HG03378 (cell line): Measurements from ENCODE around the gene TOMM22.
"Not testable (repeated sequence)": the region's sequence is repeated elsewhere in the genome, so short reads cannot be mapped to it uniquely, and the experiment has no call there.

ENCODE experiments used
- ATAC-seq: cut with Tn5 transposase; IDR thresholded peaks from one replicate; pipeline ENCODE4 v1.9.1; 2021; ENCODE audit warnings: mild to moderate bottlenecking, moderate library complexity; ENCODE audit not compliant: unreplicated experiment

The TOMM22 gene

GRCh38 chr22:38681582-38682335 is at the start of gene TOMM22:
TSS of gene TOMM22 (plus strand) at chr22:38681957. CDS start at chr22:38681979, 22 bp downstream.
- ATAC-seq, result peak; percentile 68

- ATAC-seq, result no peak
Observed at GRCh38 chr22:38632528-38632927, 49.2 kb upstream of the TOMM22 start.

GRCh38 chr22:38638216-38638615 is 43.5 kb upstream of the TOMM22 start:
- ATAC-seq, result no peak

GRCh38 chr22:38638728-38639127 is 43.0 kb upstream of the TOMM22 start:
- no peak for ATAC-seq

GRCh38 chr22:38641476-38642040 is 40.2 kb upstream of the TOMM22 start:
- no peak for ATAC-seq

- ATAC-seq, result not testable (repeated sequence)
Observed at GRCh38 chr22:38644245-38644644, 37.5 kb upstream of the TOMM22 start.

- no peak for ATAC-seq
Observed at GRCh38 chr22:38645430-38645829, 36.3 kb upstream of the TOMM22 start.

- no peak for ATAC-seq
Observed at GRCh38 chr22:38649841-38650522, 31.8 kb upstream of the TOMM22 start.

GRCh38 chr22:38652859-38653258 is 28.9 kb upstream of the TOMM22 start:
- no peak for ATAC-seq

GRCh38 chr22:38653741-38654140 is 28.0 kb upstream of the TOMM22 start:
- ATAC-seq, result no peak

GRCh38 chr22:38655519-38656255 is 26.1 kb upstream of the TOMM22 start:
- no peak for ATAC-seq

- ATAC-seq, result peak; percentile 54
Observed at GRCh38 chr22:38656256-38657044, 25.3 kb upstream of the TOMM22 start, which contains the start of the genes CBY1 and FAM227A. TSS of gene CBY1 (plus strand) at chr22:38656638. CDS start at chr22:38668055, 11,417 bp downstream. TSS of gene FAM227A (minus strand) at chr22:38656392. CDS start at chr22:38650168, 6,224 bp downstream.

- ATAC-seq, result peak; percentile 25
Observed at GRCh38 chr22:38657045-38657909, 24.5 kb upstream of the TOMM22 start.

GRCh38 chr22:38674888-38675287 is 6.9 kb upstream of the TOMM22 start:
- ATAC-seq, result no peak

GRCh38 chr22:38675833-38676232 is 5.9 kb upstream of the TOMM22 start:
- ATAC-seq, result no peak

- ATAC-seq, result no peak
Observed at GRCh38 chr22:38684895-38685294, 3.1 kb downstream of the TOMM22 start.

- no peak for ATAC-seq
Observed at GRCh38 chr22:38685761-38686160, 4.0 kb downstream of the TOMM22 start.

GRCh38 chr22:38689651-38690050 is 7.9 kb downstream of the TOMM22 start:
- no peak for ATAC-seq

GRCh38 chr22:38694049-38694448 is 12.3 kb downstream of the TOMM22 start:
- ATAC-seq, result no peak
